Fibroblast of mammary gland (primary cell): ENCODE results near the gene DIP2A.

Source experiments
- DNase-seq: peaks from one replicate; pipeline ENCODE4 v3.0.0-alpha.2; 2010; ENCODE audit warnings: low read depth
- H3K4me3 ChIP-seq: 2 replicates; pipeline ENCODE4 v1.5.1; 2011; ENCODE audit warnings: low read depth, mild to moderate bottlenecking, low read length, moderate library complexity; ENCODE audit not compliant: control insufficient read depth
- TF ChIP-seq, protein P1 (sequence below): conservative IDR thresholded peaks from 2 replicates; pipeline ENCODE4 v1.5.1; 2011; ENCODE audit warnings: low read depth, low read length, inconsistent platforms; ENCODE audit not compliant: control insufficient read depth, insufficient read depth

The DIP2A gene

DNA sequence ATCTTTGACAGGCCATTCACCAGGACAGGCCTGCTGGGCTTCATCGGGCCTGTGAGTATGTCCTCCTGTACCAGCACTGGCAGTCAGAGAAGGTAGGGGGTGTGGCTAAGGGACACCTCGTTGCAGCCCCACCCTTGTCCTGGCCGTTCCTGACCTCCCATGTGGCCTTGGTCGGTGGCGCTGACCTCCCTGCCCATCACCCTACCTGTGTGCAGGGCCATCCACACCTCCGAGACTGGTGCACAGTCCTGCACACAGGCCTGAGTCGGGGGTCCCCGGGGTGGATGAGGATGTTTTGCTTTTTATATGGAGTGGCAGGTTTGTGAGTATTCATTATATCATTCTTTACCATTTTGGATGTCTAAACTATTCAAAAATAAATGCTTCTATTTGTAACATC lies 87.2 kb downstream of the DIP2A start:
- TF ChIP-seq, protein P1, sequence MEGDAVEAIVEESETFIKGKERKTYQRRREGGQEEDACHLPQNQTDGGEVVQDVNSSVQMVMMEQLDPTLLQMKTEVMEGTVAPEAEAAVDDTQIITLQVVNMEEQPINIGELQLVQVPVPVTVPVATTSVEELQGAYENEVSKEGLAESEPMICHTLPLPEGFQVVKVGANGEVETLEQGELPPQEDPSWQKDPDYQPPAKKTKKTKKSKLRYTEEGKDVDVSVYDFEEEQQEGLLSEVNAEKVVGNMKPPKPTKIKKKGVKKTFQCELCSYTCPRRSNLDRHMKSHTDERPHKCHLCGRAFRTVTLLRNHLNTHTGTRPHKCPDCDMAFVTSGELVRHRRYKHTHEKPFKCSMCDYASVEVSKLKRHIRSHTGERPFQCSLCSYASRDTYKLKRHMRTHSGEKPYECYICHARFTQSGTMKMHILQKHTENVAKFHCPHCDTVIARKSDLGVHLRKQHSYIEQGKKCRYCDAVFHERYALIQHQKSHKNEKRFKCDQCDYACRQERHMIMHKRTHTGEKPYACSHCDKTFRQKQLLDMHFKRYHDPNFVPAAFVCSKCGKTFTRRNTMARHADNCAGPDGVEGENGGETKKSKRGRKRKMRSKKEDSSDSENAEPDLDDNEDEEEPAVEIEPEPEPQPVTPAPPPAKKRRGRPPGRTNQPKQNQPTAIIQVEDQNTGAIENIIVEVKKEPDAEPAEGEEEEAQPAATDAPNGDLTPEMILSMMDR: no peak
- H3K4me3 ChIP-seq: no peak overlapping the region
- DNase-seq: no peak

DNA sequence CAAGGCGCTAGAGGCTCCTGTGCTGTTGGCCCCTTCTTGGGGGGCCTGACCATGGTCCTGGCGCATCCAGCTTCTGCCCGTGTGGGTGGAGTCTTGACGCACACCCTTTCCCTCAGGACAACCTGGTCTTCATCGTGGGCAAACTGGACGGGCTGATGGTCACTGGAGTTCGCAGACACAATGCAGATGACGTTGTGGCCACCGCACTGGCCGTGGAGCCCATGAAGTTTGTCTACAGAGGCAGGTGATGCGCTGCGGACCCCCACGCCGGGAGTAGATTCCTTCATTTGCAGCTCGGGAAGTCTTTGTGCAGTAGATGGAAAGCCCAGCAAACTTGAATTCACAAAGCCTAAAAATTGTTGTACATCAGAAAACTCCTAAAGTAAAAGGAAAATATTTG lies 88.1 kb downstream of the DIP2A start:
- DNase-seq: no peak
- TF ChIP-seq, protein P1: no peak
- no peak overlapping the region for H3K4me3 ChIP-seq

DNA sequence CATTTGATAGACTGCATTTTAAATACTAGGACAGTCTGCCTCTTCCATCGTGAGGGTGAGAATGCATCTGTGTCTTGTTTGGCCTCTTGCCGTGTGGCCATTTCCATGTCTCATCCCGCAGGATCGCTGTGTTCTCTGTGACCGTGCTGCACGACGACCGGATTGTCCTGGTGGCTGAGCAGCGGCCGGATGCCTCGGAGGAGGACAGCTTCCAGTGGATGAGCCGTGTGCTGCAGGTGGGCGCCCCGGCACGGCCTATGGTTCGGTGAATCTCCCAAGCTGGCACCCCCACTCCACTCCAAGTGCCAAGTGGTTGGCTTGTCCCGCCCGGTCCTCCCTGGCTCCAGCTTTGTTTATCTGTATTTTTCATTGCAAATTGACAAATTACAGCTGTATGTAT lies 91.0 kb downstream of the DIP2A start:
- H3K4me3 ChIP-seq: no peak overlapping the region
- TF ChIP-seq, protein P1: no peak
- no peak for DNase-seq

DNA sequence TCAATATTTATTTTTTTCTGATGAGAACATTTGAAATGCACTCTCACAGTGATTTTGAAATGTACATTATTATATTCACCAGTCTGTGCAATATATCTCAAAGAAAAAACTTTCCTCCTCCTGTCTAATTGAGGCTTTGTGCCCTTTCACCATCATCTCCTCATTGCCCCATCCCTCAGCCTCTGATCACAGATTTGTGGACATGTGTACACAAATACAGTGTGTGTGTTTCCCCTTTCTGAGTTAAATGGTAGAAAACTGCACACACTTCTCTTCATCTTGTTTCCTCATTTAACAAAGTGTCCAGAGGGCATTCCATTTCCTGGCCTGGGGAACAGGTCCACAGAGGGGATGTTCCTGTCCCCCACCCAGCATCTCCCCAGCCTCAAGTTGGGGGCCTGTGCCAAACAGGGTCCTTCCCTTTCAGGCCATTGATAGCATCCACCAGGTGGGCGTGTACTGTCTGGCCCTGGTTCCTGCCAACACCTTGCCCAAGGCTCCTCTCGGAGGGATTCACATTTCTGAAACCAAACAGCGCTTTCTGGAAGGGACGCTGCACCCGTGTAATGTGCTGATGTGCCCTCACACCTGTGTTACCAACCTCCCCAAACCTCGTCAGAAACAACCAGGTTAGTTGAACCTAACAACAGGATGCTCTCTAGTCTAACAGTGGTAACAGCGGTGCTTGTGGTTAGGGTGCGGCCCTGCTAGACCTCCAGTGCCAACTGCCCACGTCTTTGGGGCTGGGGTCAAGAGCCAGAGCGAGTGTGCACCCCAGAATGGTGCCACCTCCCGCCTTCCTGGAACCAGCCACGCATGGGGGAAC lies 91.6 kb downstream of the DIP2A start:
- no peak overlapping the region for H3K4me3 ChIP-seq
- no peak for DNase-seq
- TF ChIP-seq, protein P1: no peak

DNA sequence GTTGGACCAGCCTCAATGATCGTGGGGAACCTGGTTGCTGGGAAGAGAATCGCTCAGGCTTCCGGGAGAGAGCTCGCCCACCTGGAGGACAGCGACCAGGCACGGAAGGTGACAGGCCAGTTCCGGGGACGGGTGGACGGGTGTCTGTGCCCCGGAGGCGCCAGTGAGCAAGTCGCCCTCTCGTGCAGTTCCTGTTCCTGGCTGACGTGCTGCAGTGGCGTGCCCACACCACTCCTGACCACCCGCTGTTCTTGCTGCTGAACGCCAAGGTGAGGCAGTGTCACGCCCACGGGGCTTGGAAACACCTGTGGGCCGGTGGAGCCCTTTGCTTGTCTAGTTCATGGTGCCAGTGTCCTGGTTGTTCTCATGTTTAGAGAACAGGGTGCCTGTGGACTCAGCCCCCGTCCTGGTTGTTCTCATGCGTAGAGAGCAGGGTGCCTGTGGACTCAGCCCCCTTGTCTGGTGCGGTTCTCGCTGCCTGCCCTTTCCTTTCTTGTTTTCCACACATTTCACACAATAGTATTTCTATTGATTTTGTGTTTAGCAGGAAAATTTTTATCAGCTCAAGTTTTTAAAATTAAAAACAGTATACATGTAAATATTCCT lies 93.0 kb downstream of the DIP2A start:
- no peak for DNase-seq
- H3K4me3 ChIP-seq: no peak overlapping the region
- TF ChIP-seq, protein P1: no peak

DNA sequence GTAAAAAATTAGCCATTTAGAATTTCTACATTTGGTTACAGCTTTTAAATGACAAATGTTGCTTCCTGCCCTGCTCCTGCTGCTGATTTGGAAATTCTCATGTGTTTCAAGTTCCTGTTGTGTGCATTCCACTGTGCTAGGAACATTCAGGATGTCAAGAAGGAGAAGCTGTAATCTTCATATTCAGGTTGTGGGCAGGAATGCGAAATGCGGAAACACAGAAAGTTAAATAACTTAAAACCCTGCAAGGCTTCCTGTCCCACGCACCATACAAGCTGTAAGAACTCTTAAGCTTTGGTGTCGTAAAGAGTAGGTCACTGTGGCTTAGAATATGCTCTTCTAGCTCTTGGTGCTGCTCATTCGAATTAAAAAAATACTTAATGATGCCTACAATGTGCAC lies 93.6 kb downstream of the DIP2A start:
- no peak for DNase-seq
- no peak overlapping the region for H3K4me3 ChIP-seq

More for the DNA sequence above, 93.6 kb downstream of the DIP2A start:
- TF ChIP-seq, protein P1: no peak
